Mesendoderm (in vitro differentiated cells): ENCODE data around the gene TMEM132C.

ENCODE experiments used
- DNase-seq: peaks from one replicate; pipeline ENCODE4 v3.0.0; 2013
- H2AK5ac ChIP-seq: 2 replicates; pipeline ENCODE4 v1.6.1; 2013; ENCODE audit warnings: low read length, inconsistent platforms
- H2BK120ac ChIP-seq: 2 replicates; pipeline ENCODE4 v1.6.1; 2013; ENCODE audit warnings: low read depth, mild to moderate bottlenecking, low read length, moderate library complexity, mixed read lengths
- H2BK15ac ChIP-seq: replicated peaks from 2 replicates; pipeline ENCODE4 v1.6.1; 2013; ENCODE audit warnings: low read depth, mild to moderate bottlenecking, moderate library complexity
- H2BK5ac ChIP-seq: 2 replicates; pipeline ENCODE4 v1.6.1; 2013; ENCODE audit warnings: low read length, inconsistent platforms
- H3K18ac ChIP-seq: 2 replicates; pipeline ENCODE4 v1.6.1; 2013; ENCODE audit warnings: mild to moderate bottlenecking, low read length, mixed read lengths
- H3K23ac ChIP-seq: one replicate; pipeline ENCODE4 v1.6.1; 2013; ENCODE audit warnings: low read length
- H3K27ac ChIP-seq: 2 replicates; pipeline ENCODE4 v1.5.1; 2013; ENCODE audit warnings: low read depth, mild to moderate bottlenecking, inconsistent platforms, low read length, moderate library complexity
- H3K27me3 ChIP-seq: 2 replicates; pipeline ENCODE4 v1.6.1; 2013; ENCODE audit warnings: low read length, control low read depth, mild to moderate bottlenecking, inconsistent platforms; ENCODE audit not compliant: insufficient read depth, poor library complexity
- H3K36me3 ChIP-seq: 2 replicates; pipeline ENCODE4 v1.6.1; 2013; ENCODE audit warnings: low read length, inconsistent platforms; ENCODE audit not compliant: control insufficient read depth, insufficient read depth
- H3K4ac ChIP-seq: one replicate; pipeline ENCODE4 v1.6.1; 2013; ENCODE audit warnings: low read depth, mild to moderate bottlenecking, low read length, moderate library complexity
- H3K4me1 ChIP-seq: 2 replicates; pipeline ENCODE4 v1.6.1; 2013; ENCODE audit warnings: low read depth, low read length, inconsistent platforms; ENCODE audit not compliant: control insufficient read depth
- H3K4me2 ChIP-seq: 2 replicates; pipeline ENCODE4 v1.6.1; 2013; ENCODE audit warnings: low read length
- H3K4me3 ChIP-seq: 2 replicates; pipeline ENCODE4 v1.5.1; 2013; ENCODE audit warnings: mild to moderate bottlenecking, low read length
- H3K56ac ChIP-seq: one replicate; pipeline ENCODE4 v1.6.1; 2013; ENCODE audit warnings: low read length
- H3K79me1 ChIP-seq: 2 replicates; pipeline ENCODE4 v1.6.1; 2013; ENCODE audit warnings: low read length, inconsistent platforms
- H3K79me2 ChIP-seq: 2 replicates; pipeline ENCODE4 v1.6.1; 2013; ENCODE audit warnings: mild to moderate bottlenecking, low read length; ENCODE audit not compliant: control insufficient read depth, insufficient read depth
- H3K9ac ChIP-seq: 2 replicates; pipeline ENCODE4 v1.6.1; 2013; ENCODE audit warnings: low read length, inconsistent platforms
- H4K5ac ChIP-seq: one replicate; pipeline ENCODE4 v1.6.1; 2013; ENCODE audit warnings: low read length
- H4K8ac ChIP-seq: one replicate; pipeline ENCODE4 v1.6.1; 2013; ENCODE audit warnings: low read depth, mild to moderate bottlenecking, control low read depth, low read length, moderate library complexity
- WGBS: extraction: QIAGEN DNeasy Blood & Tissue Kit; methylation state at CpG from one replicate; pipeline ENCODE4 v1.1.7; 2013; ENCODE audit warnings: low lambda C conversion rate, missing lambda C conversion rate; ENCODE audit not compliant: insufficient coverage; ENCODE audit errors: extremely low coverage; 5-methylcytosine and 5-hydroxymethylcytosine counted together

TMEM132C gene

DNA sequence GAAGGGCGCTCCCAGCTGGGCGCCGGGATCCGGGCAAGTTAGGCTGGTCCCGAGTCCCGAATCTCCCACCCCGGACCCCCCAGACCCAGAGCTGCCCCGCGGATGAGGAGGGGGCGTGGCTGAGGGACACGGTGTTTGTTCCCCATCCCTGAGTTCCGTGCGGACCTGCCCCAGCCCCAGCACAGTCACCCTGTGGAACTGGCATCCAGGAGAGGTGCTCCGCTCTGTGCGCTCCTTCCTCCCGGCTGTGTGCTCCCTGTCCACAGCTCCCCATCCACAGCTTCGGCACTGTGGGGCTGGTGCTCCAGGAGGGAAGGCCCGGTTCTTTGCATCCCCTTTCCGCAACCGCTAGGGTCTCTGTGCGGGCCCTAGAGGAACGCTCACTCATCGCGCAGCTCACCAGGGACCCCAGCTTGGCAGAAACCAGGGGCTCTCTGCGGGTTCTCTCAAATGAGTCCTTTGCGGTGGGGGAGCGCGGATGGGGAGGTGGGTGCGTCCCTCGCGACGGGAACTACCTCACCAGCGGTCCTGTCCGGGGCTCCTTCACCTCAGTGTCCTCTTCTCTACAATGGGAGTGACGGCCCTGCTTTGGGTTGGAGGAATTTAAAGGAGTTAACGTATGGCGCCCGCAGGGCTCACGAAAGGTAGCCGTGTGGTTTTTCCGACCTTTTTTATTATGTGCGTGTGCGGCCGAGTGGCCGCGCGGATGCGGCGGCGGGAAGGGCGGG, 845 bp downstream of the TMEM132C start:
- Histone ChIP-seq H3K9ac (no peak overlapping the region), H3K4me1 (no peaks in the 10 kb centered on the region), H3K36me3 (no peaks in the 10 kb centered on the region), H3K4ac (no peak overlapping the region), H2AK5ac (no peak overlapping the region), H3K56ac (peak overlapping the region; percentile 19), H4K5ac (no peak overlapping the region), H2BK120ac (no peak overlapping the region), H4K8ac (no peak overlapping the region), H3K4me2 (peak overlapping the region; percentile 29), H3K18ac (no peak overlapping the region), H3K27ac (no peak overlapping the region), H3K27me3 (peaks cover 42% of the 10 kb centered on the region), H3K79me2 (no peaks in the 10 kb centered on the region), H2BK5ac (no peak overlapping the region), H3K79me1 (no peaks in the 10 kb centered on the region), H3K4me3 (no peak overlapping the region), H3K23ac (no peak overlapping the region), H2BK15ac (no peak overlapping the region)
- WGBS: no CpG with 5 or more reads among the region's 51 CpGs
- peak; percentile 37 for DNase-seq

DNA sequence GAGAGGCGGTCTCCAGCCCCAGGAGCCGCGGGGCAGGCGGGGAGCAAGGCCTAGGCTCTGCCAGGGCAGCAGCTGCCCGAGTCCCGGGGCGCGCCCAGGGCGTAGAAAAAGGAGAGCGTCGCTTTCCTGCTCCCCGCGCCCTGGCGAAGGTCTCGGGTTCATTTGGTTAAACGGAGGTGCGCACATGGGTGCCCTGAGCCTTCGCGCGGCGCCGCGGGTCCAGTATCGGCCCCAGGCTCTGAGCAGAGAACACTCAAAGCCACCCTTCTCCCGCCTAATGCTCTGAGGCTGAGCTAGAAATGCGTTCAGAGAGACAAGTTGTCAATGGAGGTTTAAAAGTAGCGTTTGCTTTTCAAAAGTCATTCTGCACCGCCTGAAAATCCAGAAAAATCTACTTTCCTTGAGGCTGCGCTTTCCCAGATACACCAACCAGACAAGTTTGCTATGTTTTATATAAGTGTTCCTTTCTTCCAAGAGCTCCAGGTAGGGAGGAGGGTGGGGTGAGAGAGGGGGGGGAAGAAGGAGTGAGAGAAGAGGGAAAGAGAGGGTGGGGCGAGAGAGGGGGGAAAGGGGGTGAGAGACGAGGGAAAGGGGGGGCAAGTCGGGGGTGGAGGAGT, 1.5 kb downstream of the TMEM132C start:
- Histone ChIP-seq H3K18ac (no peak overlapping the region), H3K79me1 (no peaks in the 10 kb centered on the region), H3K36me3 (no peaks in the 10 kb centered on the region), H2BK15ac (no peak overlapping the region), H3K4me2 (peak overlapping the region; percentile 29), H3K56ac (peak overlapping the region; percentile 19), H3K4me3 (no peak overlapping the region), H3K4me1 (no peaks in the 10 kb centered on the region), H2BK120ac (no peak overlapping the region), H3K4ac (no peak overlapping the region), H4K8ac (no peak overlapping the region), H4K5ac (no peak overlapping the region), H3K27ac (no peak overlapping the region), H3K27me3 (peaks cover 42% of the 10 kb centered on the region), H2AK5ac (no peak overlapping the region), H3K79me2 (no peaks in the 10 kb centered on the region), H3K9ac (no peak overlapping the region), H3K23ac (no peak overlapping the region), H2BK5ac (no peak overlapping the region)
- DNase-seq: peak; percentile 8
- WGBS: no CpG with 5 or more reads among the region's 32 CpGs

DNA sequence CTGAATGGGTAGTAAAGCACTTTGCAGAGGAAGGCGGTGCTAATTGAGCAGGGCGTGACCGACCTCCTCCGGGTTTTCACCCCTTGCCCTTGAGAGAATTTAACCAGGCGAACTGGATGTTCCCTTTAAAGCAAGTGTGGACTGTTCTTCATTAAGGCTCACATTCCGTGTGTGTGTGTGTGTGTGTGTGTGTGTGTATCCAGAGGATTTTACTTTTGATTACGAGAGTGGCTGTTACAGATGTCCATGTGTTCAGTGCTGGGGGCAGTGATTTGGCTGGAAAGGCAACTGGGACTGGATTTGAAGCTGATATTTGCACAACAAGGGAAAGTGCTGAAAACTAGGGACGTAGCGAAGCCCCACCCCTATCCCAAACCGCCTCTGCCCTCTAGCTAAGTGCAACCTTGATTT, 2.2 kb downstream of the TMEM132C start:
- no peak overlapping the region for H4K5ac ChIP-seq
- H3K23ac ChIP-seq: no peak overlapping the region
- no peak overlapping the region for H2AK5ac ChIP-seq
- no peak overlapping the region for H2BK120ac ChIP-seq
- H3K27me3 ChIP-seq: peaks cover 42% of the 10 kb centered on the region
- H3K4me2 ChIP-seq: no peak overlapping the region
- no peak overlapping the region for H3K27ac ChIP-seq
- H3K4ac ChIP-seq: no peak overlapping the region
- no peak overlapping the region for H2BK15ac ChIP-seq
- H3K4me1 ChIP-seq: no peaks in the 10 kb centered on the region
- no peak overlapping the region for H3K18ac ChIP-seq
- H3K4me3 ChIP-seq: no peak overlapping the region
- H4K8ac ChIP-seq: no peak overlapping the region
- H2BK5ac ChIP-seq: no peak overlapping the region
- no peaks in the 10 kb centered on the region for H3K79me2 ChIP-seq
- H3K56ac ChIP-seq: no peak overlapping the region
- DNase-seq: peak; percentile 30
- no peaks in the 10 kb centered on the region for H3K79me1 ChIP-seq
- no peaks in the 10 kb centered on the region for H3K36me3 ChIP-seq
- no CpG with 5 or more reads among the region's 10 CpGs for WGBS
- no peak overlapping the region for H3K9ac ChIP-seq

DNA sequence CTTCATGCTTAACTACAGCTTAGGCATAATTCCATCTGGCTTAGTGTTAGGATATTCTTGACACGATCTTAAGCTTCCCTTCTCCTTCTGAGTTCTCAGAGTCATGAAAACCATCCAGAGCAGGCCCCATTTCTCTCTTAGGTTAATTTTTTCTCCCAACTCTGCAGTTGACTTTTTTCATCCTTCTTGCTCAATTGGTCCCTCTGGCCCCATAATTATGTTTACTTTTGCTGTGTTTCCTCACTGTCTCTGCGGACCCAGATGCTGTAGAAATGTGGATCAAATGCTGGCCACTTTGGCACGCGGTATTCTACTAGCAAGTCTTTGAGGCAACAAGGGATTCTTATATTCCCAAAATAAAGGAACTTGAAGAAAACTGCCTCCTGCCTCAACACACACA, 9.5 kb downstream of the TMEM132C start:
- Histone ChIP-seq H2AK5ac (no peak overlapping the region), H2BK120ac (no peak overlapping the region), H3K79me1 (no peaks in the 10 kb centered on the region), H4K8ac (no peak overlapping the region), H3K27ac (no peak overlapping the region), H3K4ac (no peak overlapping the region), H3K4me3 (no peak overlapping the region), H3K18ac (no peak overlapping the region), H4K5ac (no peak overlapping the region), H3K36me3 (no peaks in the 10 kb centered on the region), H3K79me2 (no peaks in the 10 kb centered on the region), H2BK5ac (no peak overlapping the region), H3K9ac (no peak overlapping the region), H3K4me2 (no peak overlapping the region), H2BK15ac (no peak overlapping the region), H3K4me1 (no peaks in the 10 kb centered on the region), H3K56ac (no peak overlapping the region), H3K27me3 (peaks cover 2% of the 10 kb centered on the region), H3K23ac (no peak overlapping the region)
- DNase-seq: no peak
- WGBS: no CpG with 5 or more reads among the region's 4 CpGs

DNA sequence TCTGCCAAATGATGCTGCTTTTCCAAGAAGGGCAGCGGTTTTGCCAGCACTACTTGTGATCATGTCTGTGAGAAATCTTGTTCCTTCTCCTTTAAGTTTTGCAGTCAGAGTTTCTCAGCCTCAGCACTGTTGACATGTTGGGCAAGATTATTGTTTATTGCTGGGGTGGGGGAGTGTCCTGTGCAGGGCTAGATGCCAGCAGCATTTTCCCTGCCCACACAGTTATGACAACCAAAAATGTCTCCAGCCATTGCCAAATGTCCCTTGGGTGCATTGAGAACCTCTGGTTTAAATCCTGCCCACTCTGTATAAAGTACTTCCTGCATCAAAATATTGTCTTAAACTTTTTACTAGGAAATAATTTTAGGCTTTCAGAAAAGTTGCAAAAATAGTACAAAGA, 20.0 kb downstream of the TMEM132C start:
- no peak overlapping the region for H3K23ac ChIP-seq
- H3K27ac ChIP-seq: no peak overlapping the region
- H3K56ac ChIP-seq: no peak overlapping the region
- no peaks in the 10 kb centered on the region for H3K36me3 ChIP-seq
- H2AK5ac ChIP-seq: no peak overlapping the region
- H3K79me1 ChIP-seq: no peaks in the 10 kb centered on the region
- WGBS: no CpG with 5 or more reads among the region's 1 CpG
- H2BK5ac ChIP-seq: no peak overlapping the region
- H4K8ac ChIP-seq: no peak overlapping the region
- no peaks in the 10 kb centered on the region for H3K27me3 ChIP-seq
- H3K4ac ChIP-seq: no peak overlapping the region
- H2BK120ac ChIP-seq: no peak overlapping the region
- H3K4me3 ChIP-seq: no peak overlapping the region
- no peak for DNase-seq
- H2BK15ac ChIP-seq: no peak overlapping the region
- no peaks in the 10 kb centered on the region for H3K4me1 ChIP-seq
- H3K9ac ChIP-seq: no peak overlapping the region
- no peaks in the 10 kb centered on the region for H3K79me2 ChIP-seq
- no peak overlapping the region for H3K4me2 ChIP-seq
- H3K18ac ChIP-seq: no peak overlapping the region
- H4K5ac ChIP-seq: no peak overlapping the region
